ENCODE results near the gene EFTUD2.

GRCh38 chr17:44900894-44901293 is 1.6 kb upstream of the EFTUD2 start:
- TF ChIP-seq CTCF (conservative IDR thresholded peaks at IDR 0.05; ENCODE audit: low read length) (no peak), EZH2phosphoT487 (IDR thresholded peaks at IDR 0.05; ENCODE audit: borderline replicate concordance, low read depth, low read length) (no peak)

Data from OCI-LY7 (cell line).